Myocyte (in vitro differentiated cells): Measurements from ENCODE around the gene TCN1. TPM values are rescaled to one million over a fixed set of nuclear protein-coding genes. Genes with fewer than 3 reads are reported as not detected.
A peak's percentile ranks its signal among the peaks of the same experiment; 100 is the strongest.

Source experiments
- DNase-seq: peaks from one replicate; pipeline ENCODE4 v3.0.0-alpha.2; 2012; ENCODE audit warnings: low read depth
- total RNA-seq: library from RNA; depleted of rRNA; stranded (reverse); fragments of >200 nt; gene quantifications from 2 replicates; pipeline ENCODE4 v1.2.3, GENCODE V29; 2014

The TCN1 gene
- total RNA-seq, 1 donor from 2014 or later, result not detected

- peak; percentile 90 for DNase-seq
These were observed 55.9 kb downstream of the TCN1 start, which contains the start of gene MRPL16 for GRCh38 chr11:59810189-59810910. MRPL16 (minus strand) TSS chr11:59810778; CDS start chr11:59810658, 120 bp downstream.

GRCh38 chr11:59807047-59807610 is 59.2 kb downstream of the TCN1 start:
- no peak for DNase-seq

GRCh38 chr11:59804061-59804460 is 62.2 kb downstream of the TCN1 start:
- DNase-seq, result no peak

Other genes starting within 250 kb of the TCN1 start
- 18.2 and 18.3 TPM in 2 replicates for gene PATL1, start 197.4 kb downstream of the TCN1 start, total RNA-seq
- not detected in 2 replicates for gene OR10V1, start 152.6 kb downstream of the TCN1 start, total RNA-seq
- 18.3 and 19.0 TPM in 2 replicates for gene STX3, start 111.1 kb downstream of the TCN1 start, total RNA-seq
- gene MRPL16, start 55.7 kb downstream of the TCN1 start, total RNA-seq, result 35.2 and 42.6 TPM in 2 replicates
- not detected in 2 replicates for gene CBLIF, start 21.0 kb downstream of the TCN1 start, total RNA-seq
- not detected in 2 replicates for gene OOSP3, start 12.3 kb upstream of the TCN1 start, total RNA-seq
- not detected in 2 replicates for gene OOSP1, start 71.9 kb upstream of the TCN1 start, total RNA-seq
- gene OOSP4A, start 97.5 kb upstream of the TCN1 start, total RNA-seq, result not detected in 2 replicates
- not detected in 2 replicates for gene OOSP4B, start 150.7 kb upstream of the TCN1 start, total RNA-seq
- gene OOSP2, start 173.9 kb upstream of the TCN1 start, total RNA-seq, result not detected in 2 replicates
- gene MS4A3, start 190.2 kb upstream of the TCN1 start, total RNA-seq, result not detected in 2 replicates
- gene MS4A2, start 222.2 kb upstream of the TCN1 start, total RNA-seq, result not detected in 2 replicates